Anterior cingulate cortex (tissue), 58 donors: ENCODE measurements around the gene RD3L.

Experiments
- DNase-seq, 58 donors: peaks; one replicate each; lab custom pipeline; 2025; lab: John Stamatoyannopoulos, UW

Gene RD3L

GRCh38 chr14:103897075-103897947, 45.0 kb downstream of the RD3L start:
- DNase-seq: no peak

- DNase-seq: no peak
Observed at GRCh38 chr14:103896578-103896977, 45.8 kb downstream of the RD3L start.

- DNase-seq: no peak
Observed at GRCh38 chr14:103894723-103895059, 47.6 kb downstream of the RD3L start.

GRCh38 chr14:103894034-103894722, 48.2 kb downstream of the RD3L start:
- no peak for DNase-seq

GRCh38 chr14:103892247-103892646, 50.1 kb downstream of the RD3L start:
- DNase-seq: no peak

GRCh38 chr14:103891667-103892215, 50.6 kb downstream of the RD3L start:
- no peak for DNase-seq

- no peak for DNase-seq
Observed at GRCh38 chr14:103890821-103891666, 51.3 kb downstream of the RD3L start.
